ENCODE measurements around the gene FGF1.

DNA sequence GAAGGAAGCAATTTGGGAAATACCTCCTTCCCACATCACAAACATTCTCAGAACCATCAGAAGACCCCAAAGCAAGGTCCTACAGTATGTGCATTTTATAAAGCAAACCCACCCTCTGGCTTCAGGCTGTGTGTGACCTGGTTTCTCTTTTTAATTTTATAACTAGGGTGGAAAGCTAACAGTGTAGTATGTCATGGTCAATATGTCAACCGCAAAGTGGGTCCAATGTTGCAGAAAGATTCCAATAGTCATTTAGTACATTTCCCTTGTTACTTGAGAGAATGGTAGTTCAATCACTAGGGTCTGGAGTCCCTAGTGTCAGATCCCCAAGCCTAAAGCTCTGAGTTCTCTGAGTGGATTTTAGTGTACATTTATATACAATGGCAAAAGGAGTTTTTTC is 96.2 kb downstream of the FGF1 start:
- TF ChIP-seq, protein P1, sequence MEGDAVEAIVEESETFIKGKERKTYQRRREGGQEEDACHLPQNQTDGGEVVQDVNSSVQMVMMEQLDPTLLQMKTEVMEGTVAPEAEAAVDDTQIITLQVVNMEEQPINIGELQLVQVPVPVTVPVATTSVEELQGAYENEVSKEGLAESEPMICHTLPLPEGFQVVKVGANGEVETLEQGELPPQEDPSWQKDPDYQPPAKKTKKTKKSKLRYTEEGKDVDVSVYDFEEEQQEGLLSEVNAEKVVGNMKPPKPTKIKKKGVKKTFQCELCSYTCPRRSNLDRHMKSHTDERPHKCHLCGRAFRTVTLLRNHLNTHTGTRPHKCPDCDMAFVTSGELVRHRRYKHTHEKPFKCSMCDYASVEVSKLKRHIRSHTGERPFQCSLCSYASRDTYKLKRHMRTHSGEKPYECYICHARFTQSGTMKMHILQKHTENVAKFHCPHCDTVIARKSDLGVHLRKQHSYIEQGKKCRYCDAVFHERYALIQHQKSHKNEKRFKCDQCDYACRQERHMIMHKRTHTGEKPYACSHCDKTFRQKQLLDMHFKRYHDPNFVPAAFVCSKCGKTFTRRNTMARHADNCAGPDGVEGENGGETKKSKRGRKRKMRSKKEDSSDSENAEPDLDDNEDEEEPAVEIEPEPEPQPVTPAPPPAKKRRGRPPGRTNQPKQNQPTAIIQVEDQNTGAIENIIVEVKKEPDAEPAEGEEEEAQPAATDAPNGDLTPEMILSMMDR (IDR thresholded peaks at IDR 0.05), result no peak
- TF ChIP-seq, protein P2, sequence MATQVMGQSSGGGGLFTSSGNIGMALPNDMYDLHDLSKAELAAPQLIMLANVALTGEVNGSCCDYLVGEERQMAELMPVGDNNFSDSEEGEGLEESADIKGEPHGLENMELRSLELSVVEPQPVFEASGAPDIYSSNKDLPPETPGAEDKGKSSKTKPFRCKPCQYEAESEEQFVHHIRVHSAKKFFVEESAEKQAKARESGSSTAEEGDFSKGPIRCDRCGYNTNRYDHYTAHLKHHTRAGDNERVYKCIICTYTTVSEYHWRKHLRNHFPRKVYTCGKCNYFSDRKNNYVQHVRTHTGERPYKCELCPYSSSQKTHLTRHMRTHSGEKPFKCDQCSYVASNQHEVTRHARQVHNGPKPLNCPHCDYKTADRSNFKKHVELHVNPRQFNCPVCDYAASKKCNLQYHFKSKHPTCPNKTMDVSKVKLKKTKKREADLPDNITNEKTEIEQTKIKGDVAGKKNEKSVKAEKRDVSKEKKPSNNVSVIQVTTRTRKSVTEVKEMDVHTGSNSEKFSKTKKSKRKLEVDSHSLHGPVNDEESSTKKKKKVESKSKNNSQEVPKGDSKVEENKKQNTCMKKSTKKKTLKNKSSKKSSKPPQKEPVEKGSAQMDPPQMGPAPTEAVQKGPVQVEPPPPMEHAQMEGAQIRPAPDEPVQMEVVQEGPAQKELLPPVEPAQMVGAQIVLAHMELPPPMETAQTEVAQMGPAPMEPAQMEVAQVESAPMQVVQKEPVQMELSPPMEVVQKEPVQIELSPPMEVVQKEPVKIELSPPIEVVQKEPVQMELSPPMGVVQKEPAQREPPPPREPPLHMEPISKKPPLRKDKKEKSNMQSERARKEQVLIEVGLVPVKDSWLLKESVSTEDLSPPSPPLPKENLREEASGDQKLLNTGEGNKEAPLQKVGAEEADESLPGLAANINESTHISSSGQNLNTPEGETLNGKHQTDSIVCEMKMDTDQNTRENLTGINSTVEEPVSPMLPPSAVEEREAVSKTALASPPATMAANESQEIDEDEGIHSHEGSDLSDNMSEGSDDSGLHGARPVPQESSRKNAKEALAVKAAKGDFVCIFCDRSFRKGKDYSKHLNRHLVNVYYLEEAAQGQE (IDR thresholded peaks at IDR 0.05; ENCODE audit: insufficient read depth in 1 of 2, low read depth in 2 of 2, low read length in 1 of 2), result no peak
- no peak for TF ChIP-seq POLR2AphosphoS5 (IDR thresholded peaks at IDR 0.05; ENCODE audit: low read depth, low read length)

All from Panc1 (cell line).